Measurements from ENCODE around the gene DHRS4. TPM values are rescaled to one million over a fixed set of nuclear protein-coding genes. Genes with fewer than 3 reads are reported as not detected.

Gene DHRS4
- total RNA-seq, 1 donor from 2014 or later, result 17.1 TPM

- no peaks in the 10 kb centered on the region for H3K27me3 Mint-ChIP-seq
These were observed 37.1 kb upstream of the DHRS4 start for GRCh38 chr14:23916446-23916845.

GRCh38 chr14:23922545-23922944 lies 31.0 kb upstream of the DHRS4 start:
- no peak for TF ChIP-seq CTCF (IDR thresholded peaks at IDR 0.05; ENCODE audit: unreplicated experiment)
- no peak for DNase-seq (ENCODE audit: low spot score, unreplicated experiment)
- H3K36me3 Mint-ChIP-seq (ENCODE audit: insufficient read depth), result no peaks in the 10 kb centered on the region
- H3K4me3 Mint-ChIP-seq (ENCODE audit: low read depth), result no peak overlapping the region
- no peaks in the 10 kb centered on the region for H3K9me3 Mint-ChIP-seq (ENCODE audit: low read depth)
- H3K4me1 Mint-ChIP-seq (ENCODE audit: low read depth), result peaks cover 2% of the 10 kb centered on the region
- no peak overlapping the region for H3K27ac Mint-ChIP-seq
- peaks cover 7% of the 10 kb centered on the region for H3K27me3 Mint-ChIP-seq

More at GRCh38 chr14:23916446-23916845, 37.1 kb upstream of the DHRS4 start:
- Mint-ChIP-seq H3K9me3 (ENCODE audit: low read depth) (peaks cover 5% of the 10 kb centered on the region), H3K4me3 (ENCODE audit: low read depth) (no peak overlapping the region), H3K4me1 (ENCODE audit: low read depth) (no peaks in the 10 kb centered on the region), H3K27ac (no peak overlapping the region), H3K36me3 (ENCODE audit: insufficient read depth) (no peaks in the 10 kb centered on the region)
- DNase-seq (ENCODE audit: low spot score, unreplicated experiment), result no peak
- no peak for TF ChIP-seq CTCF (IDR thresholded peaks at IDR 0.05; ENCODE audit: unreplicated experiment)

GRCh38 chr14:23925523-23926075 lies 28.0 kb upstream of the DHRS4 start:
- Mint-ChIP-seq H3K4me1 (ENCODE audit: low read depth) (peaks cover 2% of the 10 kb centered on the region), H3K9me3 (ENCODE audit: low read depth) (no peaks in the 10 kb centered on the region), H3K4me3 (ENCODE audit: low read depth) (no peak overlapping the region), H3K27ac (no peak overlapping the region), H3K27me3 (peaks cover 10% of the 10 kb centered on the region), H3K36me3 (ENCODE audit: insufficient read depth) (no peaks in the 10 kb centered on the region)
- no peak for DNase-seq (ENCODE audit: low spot score, unreplicated experiment)
- TF ChIP-seq CTCF (IDR thresholded peaks at IDR 0.05; ENCODE audit: unreplicated experiment), result no peak

GRCh38 chr14:23926543-23926942 lies 27.0 kb upstream of the DHRS4 start:
- no peak for TF ChIP-seq CTCF (IDR thresholded peaks at IDR 0.05; ENCODE audit: unreplicated experiment)
- Mint-ChIP-seq H3K27me3 (peaks cover 10% of the 10 kb centered on the region), H3K4me3 (ENCODE audit: low read depth) (no peak overlapping the region), H3K36me3 (ENCODE audit: insufficient read depth) (no peaks in the 10 kb centered on the region), H3K27ac (no peak overlapping the region), H3K9me3 (ENCODE audit: low read depth) (no peaks in the 10 kb centered on the region), H3K4me1 (ENCODE audit: low read depth) (peaks cover 2% of the 10 kb centered on the region)
- no peak for DNase-seq (ENCODE audit: low spot score, unreplicated experiment)

- no peaks in the 10 kb centered on the region for H3K9me3 Mint-ChIP-seq (ENCODE audit: low read depth)
- H3K36me3 Mint-ChIP-seq (ENCODE audit: insufficient read depth), result no peaks in the 10 kb centered on the region
- no peak overlapping the region for H3K27ac Mint-ChIP-seq
- no peak overlapping the region for H3K4me3 Mint-ChIP-seq (ENCODE audit: low read depth)
- no peak for TF ChIP-seq CTCF (IDR thresholded peaks at IDR 0.05; ENCODE audit: unreplicated experiment)
- no peaks in the 10 kb centered on the region for H3K4me1 Mint-ChIP-seq (ENCODE audit: low read depth)
- H3K27me3 Mint-ChIP-seq, result peaks cover 10% of the 10 kb centered on the region
- no peak for DNase-seq (ENCODE audit: low spot score, unreplicated experiment)
These were observed 24.4 kb upstream of the DHRS4 start for GRCh38 chr14:23929136-23929535.

Data from progenitor cell of endocrine pancreas (in vitro differentiated cells).